ENCODE measurements around the gene TUBA8.
"Not testable (repeated sequence)": the region's sequence is repeated elsewhere in the genome, so short reads cannot be mapped to it uniquely, and the experiment has no call there.

The TUBA8 gene

DNA sequence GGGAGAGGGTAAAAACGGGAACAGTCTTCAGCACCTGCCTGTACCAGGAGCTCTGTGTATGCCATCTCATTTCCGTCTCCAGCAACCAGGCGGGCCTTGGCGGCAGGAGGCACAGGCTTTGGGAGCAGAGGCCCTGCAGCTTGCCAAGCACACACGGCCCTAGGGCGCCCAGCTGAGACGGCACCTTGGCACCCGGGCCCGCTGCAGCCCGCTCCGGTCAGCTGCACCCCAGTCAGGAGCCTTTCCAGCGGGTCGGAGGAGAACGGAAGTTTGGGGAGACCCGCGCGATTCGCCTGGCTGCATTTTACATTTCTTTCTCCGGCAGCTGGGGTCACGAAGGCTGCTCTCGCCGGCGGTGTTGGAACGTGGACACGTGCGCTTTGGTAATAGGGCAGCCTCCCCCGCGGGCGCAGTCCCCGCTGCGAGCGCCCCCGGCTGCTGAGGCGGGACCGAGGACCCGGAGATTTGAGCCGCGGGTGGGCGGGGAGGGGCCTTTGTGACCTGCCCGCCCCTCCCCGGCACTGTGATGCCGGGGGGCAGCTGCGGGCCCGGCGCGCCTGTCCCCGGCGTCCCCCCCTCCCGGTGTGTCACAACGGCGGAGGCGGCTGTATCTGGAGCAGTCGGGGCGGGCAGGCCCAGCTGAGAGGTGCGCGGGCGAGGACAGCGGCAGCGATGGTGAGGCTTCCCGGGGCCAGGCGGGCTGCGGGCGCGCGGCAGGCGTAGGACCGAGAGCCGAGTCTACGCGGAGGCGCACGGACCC lies at the start of gene TUBA8:
TUBA8 (plus strand) TSS at position 616 of the 760 bp plus-strand sequence; CDS start at position 673, 57 bp downstream.
- no peak for FAIRE-seq

DNA sequence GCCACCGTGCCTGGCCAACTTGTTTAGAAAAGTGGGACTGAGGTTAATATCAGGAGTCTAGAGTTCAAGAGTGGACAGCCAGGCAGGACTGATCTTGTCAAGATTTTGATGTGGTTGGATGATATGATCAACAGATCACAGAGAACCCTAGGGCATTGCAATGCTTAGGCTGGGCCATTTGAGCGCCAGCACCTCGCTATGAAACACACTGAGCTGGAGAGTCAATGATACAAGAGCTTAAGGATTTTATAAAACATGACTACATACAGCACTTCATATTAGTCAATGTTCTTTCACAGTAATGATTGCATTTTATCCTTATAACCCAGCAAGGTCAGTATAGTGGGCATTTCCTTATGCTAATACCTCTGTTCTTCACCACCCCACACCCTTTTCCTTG lies 48.2 kb upstream of the TUBA8 start:
- FAIRE-seq = no peak

DNA sequence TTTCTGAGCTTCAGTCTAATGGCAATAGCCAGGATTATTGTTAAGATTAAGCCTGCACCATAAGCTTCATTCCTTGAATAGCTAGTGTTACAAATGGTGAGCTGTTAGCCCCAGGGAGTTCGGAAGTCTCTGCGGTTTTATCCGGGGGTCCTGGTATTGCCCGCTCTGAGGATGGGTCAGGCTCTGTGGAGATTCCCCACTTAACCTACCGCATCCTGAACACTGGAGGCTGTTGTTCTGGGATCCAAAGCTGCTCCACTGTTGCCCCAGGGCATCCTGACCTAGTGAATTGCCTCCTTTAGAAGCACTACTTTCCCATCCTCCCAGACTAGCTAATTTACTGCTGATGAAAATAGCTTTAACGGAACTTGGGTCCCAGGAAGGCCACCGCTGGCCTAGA lies 47.3 kb upstream of the TUBA8 start:
- no peak for FAIRE-seq

DNA sequence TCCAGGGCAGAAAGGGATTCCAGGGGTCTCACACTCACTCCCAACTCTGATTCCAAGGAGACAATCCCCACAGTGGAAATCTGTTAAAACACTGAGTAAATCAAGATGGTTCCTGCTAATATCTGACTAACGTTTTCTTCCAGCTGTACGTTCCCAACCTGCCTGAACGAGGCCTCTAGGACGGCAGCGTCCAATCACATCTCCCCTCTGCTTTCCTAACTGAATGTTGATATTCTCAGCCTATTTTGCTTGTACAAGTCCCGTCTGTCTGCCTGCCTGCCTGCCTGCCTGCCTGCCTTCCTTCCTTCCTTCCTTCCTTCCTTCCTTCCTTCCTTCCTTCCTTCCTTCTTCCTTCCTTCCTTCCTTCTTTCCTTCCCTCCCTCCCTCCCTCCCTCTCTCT lies 46.9 kb upstream of the TUBA8 start:
- FAIRE-seq = not testable (repeated sequence)

DNA sequence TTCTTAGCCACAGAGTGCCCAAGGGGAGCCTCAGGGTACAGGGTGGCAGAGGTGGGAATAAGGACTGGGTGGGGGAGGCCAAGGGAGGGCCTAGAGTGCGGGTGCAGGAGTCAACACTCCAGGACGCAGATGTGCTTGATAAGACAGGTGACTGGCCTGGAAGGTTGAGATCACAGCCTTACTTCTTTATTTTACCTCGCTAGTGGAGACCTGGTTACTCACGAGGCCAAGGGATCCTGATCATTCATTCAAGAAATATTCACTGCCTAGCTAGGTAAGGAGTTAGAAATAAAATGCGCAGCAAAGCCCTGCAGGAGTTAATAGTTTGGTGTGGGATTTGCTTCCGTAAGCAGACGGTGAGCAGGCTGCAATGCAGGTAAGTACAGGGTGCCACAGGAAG lies 46.0 kb upstream of the TUBA8 start:
- FAIRE-seq = no peak

DNA sequence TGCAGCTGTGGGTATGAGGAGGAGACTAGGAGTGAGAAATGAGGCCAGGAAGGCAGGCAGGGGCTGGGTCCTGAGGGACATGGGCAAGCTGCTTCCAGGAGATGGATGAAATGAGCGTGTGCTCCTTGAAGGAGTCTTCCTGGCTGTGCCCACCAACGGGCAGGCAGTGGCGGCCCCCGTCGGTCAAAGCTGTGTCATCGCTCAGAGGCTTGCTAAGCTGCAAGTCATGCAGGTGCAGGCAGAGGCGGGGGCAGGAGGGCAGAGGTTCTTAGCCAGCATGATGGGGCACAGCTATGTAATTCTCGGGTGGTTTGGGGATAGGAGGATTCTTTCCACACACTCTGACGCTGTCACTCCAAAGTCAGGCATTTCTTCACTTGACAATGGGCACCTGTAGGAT lies 45.4 kb upstream of the TUBA8 start:
- FAIRE-seq = no peak

DNA sequence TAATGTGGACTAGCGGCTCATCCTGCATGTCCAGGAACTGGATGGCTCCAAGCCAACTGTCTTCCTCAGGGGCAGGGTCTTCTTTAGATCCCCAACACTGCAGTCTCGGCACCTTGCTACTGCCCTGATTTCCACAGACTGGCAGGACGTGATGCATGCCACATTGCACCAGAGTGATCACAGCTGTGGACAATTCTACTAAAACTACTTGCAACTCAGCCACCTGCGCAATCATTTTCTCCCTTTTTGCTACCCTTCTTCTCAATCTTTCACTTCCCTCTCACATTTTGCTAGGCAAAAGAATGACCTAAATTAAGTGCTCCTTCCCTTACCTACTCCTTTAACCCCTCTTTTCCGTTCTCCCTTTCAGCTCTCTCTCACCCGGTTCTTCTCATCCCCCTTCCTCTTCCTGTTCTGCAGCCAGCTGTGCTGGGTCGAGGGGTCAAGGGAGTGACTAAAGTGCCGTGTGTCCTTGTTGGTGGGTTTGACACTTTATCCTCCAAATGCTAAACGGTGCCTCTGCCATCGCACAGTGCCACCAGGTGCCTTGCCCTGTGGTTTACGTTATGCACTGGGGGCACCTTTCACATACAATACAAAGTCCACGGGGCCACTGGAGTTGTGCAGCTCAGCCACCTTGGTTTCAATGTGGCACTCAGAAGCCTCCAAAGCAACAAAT lies 44.3 kb upstream of the TUBA8 start:
- FAIRE-seq = no peak

DNA sequence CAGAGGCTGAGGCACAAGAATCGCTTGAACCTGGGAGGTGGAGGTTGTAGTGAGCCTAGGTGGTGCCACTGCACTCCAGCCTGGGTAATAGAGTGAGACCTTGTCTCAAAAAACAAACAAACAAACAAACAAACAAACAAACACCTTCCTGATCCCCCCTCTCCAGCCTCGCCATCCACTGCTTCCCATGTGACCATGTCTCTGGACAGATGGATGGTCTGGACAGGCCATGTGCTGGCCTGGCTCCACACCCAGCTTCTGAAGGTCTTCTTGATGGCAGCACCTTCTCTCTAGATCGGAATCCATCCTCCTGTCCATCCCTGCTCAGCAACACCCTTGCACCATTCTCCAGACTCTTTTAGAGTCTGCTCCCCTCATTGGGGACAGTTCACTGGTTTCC lies 43.5 kb upstream of the TUBA8 start:
- no peak for FAIRE-seq

DNA sequence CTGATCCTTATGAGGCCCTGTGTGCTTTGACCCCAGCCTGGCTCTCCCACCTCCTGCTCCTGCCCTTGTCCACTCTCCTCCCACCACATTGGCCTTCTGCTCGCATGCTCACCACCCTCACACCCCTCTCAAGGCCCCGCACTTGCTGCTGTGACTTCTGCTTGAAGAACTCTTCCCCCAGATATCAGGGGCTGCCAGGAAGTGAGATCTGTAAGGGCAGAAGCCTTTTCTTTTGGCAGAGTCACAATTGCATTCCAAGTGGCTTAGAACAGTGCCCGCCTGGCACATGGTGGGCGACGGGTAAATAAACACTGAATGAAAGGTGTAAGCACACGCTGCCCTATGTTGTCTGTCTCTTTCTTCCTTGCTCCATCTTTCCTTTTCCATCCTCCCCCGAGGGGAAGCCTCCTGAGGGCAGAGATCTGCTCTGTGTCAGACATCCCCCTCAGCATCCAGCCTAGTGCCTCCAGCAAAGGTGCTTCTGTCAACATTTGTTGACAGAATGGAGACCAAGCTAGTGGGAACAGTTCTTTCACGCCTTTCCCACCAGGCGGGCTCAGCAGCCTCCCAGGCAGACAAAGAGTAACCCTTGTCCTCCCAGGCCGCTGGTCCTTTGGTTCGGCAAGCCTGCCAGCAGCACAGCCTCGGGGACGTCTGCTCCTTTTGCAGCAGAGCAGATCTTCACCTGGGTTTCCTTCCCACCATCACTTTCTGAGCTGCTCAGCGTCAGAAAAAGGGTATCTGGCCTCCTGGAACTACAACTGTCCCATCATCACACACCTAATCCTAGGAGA lies 42.9 kb upstream of the TUBA8 start:
- no peak for FAIRE-seq

DNA sequence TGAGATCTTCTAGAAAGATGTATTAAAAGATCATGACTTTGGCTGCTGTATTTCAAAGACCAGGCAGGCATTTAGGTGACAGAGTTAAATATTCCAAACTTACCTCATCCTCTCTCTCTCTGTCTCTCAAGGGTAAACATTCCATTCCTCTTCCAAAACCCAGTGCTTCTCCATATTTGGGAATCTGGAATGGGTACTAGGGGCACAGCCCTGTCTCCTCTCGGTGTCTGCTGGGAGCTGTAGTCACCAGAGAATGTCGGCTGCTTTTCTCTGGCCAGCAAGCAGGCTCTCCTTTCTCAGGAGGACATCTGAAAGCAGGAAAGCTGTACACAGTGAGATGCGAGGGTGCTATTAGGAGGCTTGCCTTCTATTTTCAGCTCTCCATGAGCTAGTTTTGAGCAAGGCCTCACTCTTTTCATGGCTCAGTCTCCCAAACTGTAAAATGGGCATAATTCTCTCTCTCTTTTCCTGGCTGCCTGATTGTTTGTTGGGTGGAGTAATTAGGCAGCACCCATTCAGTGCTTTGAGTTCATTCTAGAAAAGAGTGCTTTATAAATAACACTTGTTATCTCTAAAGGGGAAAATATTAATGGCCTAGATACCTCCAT lies 42.1 kb upstream of the TUBA8 start:
- no peak for FAIRE-seq

DNA sequence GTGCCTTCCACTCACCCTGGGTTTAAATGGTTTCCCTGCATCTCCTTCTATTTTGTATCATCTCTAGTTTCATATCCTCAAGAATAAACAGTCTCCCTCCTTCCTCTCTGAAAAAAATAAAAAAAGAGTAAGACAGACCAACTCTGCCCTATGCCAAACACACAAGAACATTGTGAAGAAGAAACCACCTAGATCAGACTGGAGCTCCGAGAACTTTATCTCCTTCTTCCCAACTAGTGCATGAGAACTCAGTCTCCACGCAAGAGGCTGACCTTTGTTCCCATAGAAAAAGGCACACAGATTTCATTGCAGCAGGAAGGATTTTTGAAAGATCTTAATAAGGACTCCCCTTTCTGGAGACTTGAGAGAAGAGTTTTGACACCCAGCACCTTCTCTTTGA lies 41.6 kb upstream of the TUBA8 start:
- no peak for FAIRE-seq

DNA sequence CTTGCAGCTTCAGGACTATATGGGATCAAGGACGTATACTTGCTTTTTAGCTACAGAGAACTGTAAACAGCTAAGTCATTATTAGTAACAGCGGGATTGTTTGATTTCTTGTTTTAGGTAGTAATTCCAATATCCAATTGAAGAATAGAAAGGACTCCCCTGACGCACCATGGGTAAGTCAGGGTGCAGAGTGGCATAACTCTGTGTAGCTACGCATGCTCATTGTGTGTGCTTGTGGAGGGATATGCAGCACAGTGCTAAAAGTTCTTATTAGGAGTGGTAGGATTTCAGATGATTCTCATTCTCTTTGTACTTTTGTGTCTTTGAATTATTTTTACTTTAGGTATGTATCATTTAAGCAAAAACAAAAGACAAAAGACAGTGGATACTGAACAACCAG lies 40.6 kb upstream of the TUBA8 start:
- no peak for FAIRE-seq

DNA sequence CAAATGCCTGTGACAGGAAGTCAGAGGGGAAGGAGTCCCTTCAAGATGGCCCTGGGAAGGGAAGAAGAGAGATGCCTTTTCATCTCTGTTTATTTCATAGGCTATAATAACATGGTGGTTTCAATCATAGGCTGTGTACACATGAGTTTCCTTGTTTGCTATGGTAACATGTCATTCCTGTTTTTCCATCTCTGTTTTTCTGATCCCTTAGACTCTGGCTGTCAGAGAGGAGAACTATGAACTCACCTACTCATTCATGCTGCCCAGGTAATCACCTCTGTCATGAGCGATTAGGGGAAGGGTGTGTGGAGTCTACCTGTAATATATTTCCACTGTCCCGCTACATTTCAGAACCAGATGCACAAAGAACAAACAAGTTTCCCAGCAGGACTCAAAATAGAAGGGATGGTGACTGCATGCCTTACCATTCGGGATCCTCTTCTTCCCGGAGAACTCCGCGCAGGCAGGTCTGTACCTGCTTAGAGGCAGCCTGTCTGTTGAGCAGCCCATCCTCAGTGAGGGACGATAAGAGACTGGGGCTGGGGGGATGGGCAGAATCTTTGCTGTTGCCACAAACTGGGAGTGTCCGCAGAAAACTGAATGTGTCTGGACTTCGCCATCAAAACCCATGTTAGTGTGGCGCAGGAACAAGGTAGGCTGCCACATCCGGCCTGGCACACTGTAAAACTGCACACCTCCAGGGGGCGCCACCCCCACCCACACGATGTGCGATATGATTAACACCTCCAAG lies 39.9 kb upstream of the TUBA8 start:
- no peak for FAIRE-seq

DNA sequence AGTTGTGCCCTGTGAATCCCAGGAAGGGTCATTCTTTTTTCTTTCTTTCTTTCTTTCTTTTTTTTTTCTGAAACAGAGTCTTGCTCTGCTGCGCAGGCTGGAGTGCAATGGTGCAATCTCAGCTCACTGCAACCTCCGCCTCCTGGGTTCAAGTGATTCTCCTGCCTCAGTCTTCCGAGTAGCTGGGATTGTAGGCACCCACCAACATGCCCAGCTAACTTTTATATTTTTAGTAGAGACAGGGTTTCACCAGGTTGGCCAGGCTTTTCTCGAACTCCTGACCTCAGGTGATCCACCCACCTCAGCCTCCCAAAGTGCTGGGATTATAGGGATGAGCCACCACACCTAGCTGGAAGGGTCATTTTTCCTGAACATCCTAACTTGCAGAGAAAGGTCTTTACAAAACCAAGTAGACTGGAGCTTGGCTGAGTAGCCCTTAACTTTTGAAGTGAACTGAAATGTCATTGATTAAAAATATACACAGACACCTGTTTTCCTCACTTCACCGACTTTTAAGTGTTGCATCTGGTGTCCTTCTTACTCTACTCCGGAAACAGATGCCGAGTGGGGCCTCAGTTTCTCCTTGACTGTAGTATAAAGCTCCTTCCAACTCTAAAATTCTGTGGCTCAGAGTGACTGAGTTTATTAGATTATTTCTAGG lies 39.2 kb upstream of the TUBA8 start:
- FAIRE-seq = not testable (repeated sequence)

DNA sequence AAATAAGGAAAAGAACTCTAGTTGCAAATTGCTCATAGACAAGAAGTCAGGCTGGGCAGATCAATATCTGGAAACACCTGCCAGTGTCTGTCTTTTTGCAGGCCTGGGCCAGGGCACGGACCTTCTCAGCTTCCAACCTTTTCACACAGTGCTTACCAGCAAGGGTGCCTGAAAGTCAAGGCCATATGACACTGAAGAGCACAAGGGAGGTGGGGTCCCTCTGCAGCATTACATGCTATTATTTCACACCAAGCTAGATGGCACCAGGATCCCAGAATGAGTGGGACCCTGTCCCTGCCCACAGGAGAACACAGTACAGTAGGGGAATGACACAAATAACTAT lies 38.7 kb upstream of the TUBA8 start:
- FAIRE-seq = no peak

DNA sequence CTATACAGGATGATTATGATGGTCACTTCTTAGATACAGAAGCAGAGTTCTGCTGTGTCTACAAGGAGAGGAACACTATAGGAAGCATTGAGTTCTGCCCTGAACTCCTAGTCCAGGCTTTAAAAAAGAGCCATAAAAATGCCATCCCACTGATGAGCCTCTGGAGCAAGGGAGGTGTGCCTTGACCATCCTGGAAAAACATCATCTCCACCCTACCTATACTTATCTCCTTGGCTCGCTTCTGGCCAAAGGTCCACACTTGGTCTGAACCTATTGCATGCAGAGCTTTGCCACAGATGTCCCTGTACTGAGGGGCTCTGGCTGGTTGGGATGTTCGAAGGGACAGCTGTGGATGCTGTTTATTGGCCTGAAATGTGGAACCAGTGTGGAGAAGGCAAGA lies 37.1 kb upstream of the TUBA8 start:
- FAIRE-seq = no peak

DNA sequence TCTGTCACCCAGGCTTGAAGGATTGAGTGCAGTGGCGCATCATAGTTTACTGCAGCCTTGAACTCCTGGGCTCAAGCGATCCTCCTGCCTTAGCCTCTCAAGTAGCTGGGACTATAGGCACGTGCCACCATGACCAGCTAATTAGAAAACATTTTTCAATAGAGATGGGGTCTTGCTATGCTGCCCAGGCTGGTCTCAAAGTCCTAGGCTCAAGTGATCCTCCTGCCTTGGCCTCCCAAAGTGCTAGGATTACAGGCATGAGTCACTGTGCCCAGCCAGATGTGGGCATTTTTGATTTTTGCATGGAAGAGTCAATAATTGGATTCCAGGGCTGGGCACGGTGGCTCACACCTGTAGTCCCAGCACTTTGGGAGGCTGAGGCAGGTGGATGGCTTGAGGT lies 36.7 kb upstream of the TUBA8 start:
- not testable (repeated sequence) for FAIRE-seq

DNA sequence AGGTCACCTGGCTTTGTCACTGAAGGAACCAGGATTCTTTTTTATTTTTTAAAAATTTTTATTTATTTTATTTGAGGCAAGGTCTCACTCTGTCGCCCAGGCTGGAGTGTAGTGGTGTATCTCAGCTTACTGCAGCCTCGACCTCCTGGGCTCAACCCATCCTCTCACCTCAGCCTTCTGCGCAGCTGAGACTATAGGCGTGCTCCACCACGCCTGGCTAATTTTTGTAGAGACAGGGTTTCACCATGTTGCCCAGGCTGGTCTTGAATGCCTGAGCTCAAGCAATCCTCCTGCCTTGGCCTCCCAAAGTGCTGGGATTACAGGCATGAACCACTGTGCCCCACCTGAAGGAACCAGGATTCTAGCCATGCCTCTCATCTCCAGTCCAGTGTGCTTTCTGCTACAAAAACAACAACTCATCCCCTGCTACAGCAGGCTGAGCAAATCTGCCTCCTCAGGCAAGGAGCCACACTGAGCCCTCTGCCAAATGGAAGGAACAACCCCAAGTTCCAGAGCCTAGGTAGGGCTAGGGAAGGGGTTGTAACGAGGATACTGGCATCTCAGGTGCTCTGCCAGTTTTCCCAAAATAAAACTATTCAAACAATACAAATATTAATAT lies 35.4 kb upstream of the TUBA8 start:
- FAIRE-seq = no peak

DNA sequence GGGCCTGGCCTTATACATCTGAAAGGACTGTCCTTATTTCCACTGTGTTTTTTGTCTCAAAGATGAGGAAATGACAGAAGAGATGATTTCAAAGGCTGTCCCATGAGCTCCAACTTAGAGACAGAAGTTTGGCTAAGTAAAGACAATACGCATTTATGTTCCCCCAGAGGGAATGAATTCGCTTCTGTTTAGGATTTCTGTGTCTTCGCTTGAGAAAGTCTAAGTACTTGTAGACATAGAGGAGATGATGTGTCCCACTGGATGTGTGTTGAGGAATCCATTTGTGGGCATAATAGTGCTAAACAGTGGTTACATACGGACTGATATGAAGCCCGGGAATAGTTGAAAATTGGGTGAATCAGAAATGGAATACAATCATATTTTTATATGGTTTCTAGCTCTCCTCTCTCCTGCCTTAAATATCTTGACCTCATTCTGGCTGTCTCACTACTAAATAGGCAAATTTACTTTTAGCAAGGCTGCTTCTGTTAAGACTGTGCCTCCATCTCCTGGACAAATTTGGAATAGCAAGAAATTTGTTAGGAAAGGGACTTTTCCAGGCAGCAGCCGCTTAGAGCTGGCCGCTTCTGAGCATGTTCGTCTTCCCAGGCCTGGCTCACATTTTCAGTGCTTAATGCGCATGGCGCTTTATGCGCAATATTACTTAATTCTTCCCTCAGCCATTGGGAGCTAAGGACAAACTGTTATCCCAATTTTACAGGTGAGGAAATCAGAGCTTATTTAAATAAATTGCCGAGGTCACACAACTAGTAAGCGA lies 34.7 kb upstream of the TUBA8 start:
- FAIRE-seq = no peak

DNA sequence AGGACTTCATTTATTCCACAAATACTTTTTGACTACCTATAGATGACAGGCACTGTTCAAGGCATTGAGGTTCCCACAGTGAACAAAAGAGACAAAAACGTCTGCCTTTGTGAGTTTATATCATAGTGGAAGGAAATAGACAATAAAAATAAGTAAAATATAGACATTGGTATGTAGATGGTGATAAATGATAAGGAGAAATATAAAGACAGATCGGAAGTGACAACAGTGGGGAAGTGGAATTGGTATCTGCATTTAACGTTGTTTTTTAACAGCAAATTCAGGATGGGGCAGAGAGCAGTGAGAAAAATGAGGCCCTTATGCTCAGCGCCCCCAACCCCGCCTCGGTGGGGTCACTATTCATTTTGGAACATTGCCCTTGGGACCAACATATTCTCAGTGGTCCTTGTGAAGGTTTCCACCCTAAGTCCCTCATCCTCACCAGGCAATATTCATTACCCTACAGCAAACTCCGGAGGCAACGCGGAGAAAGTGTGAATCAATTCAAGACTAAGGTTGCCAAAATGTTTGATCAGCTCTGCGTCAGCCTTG lies 33.4 kb upstream of the TUBA8 start:
- FAIRE-seq = no peak

All from colon (tissue), 2 donors.